Raji (cell line): ENCODE measurements around the gene YIPF2.

ENCODE experiments used
- POLR2A ChIP-seq: IDR thresholded peaks from 2 replicates; pipeline ENCODE4 v1.6.1; 2011; ENCODE audit warnings: low read depth, low read length, control low read depth; ENCODE audit not compliant: insufficient read depth

Gene YIPF2

GRCh38 chr19:10919352-10920287 lies 8.8 kb downstream of the YIPF2 start:
- no peak for TF ChIP-seq POLR2A

GRCh38 chr19:10918359-10918758 lies 10.1 kb downstream of the YIPF2 start:
- TF ChIP-seq POLR2A = no peak

- TF ChIP-seq POLR2A = no peak
These were observed 11.8 kb downstream of the YIPF2 start for GRCh38 chr19:10916602-10917001.

GRCh38 chr19:10915130-10916091 lies 13.0 kb downstream of the YIPF2 start:
- TF ChIP-seq POLR2A = no peak

- TF ChIP-seq POLR2A = no peak
These were observed 14.6 kb downstream of the YIPF2 start for GRCh38 chr19:10913716-10914340.

GRCh38 chr19:10912619-10913018 lies 15.8 kb downstream of the YIPF2 start:
- no peak for TF ChIP-seq POLR2A

GRCh38 chr19:10911579-10912363 lies 16.7 kb downstream of the YIPF2 start:
- TF ChIP-seq POLR2A = no peak

- TF ChIP-seq POLR2A = no peak
These were observed 20.0 kb downstream of the YIPF2 start for GRCh38 chr19:10908380-10908960.

GRCh38 chr19:10907925-10908324 lies 20.5 kb downstream of the YIPF2 start:
- no peak for TF ChIP-seq POLR2A

GRCh38 chr19:10899151-10899653 lies 29.2 kb downstream of the YIPF2 start:
- TF ChIP-seq POLR2A = no peak

- TF ChIP-seq POLR2A = no peak
These were observed 29.8 kb downstream of the YIPF2 start for GRCh38 chr19:10898633-10899032.

- TF ChIP-seq POLR2A = no peak
These were observed 31.4 kb downstream of the YIPF2 start for GRCh38 chr19:10896851-10897526.

GRCh38 chr19:10895920-10896319 lies 32.5 kb downstream of the YIPF2 start:
- no peak for TF ChIP-seq POLR2A
